ENCODE data around the gene SLC35F1.
"Not testable (repeated sequence)": the region's sequence is repeated elsewhere in the genome, so short reads cannot be mapped to it uniquely, and the experiment has no call there.

SLC35F1 gene

GRCh38 chr6:117992856-117993255 is 85.8 kb downstream of the SLC35F1 start:
- no peak for DNase-seq (ENCODE audit: low read depth)

GRCh38 chr6:118012944-118013343 is 105.9 kb downstream of the SLC35F1 start:
- no peak for DNase-seq (ENCODE audit: low read depth)

GRCh38 chr6:118016532-118016931 is 109.5 kb downstream of the SLC35F1 start:
- no peak for DNase-seq (ENCODE audit: low read depth)

GRCh38 chr6:118017301-118017848 is 110.3 kb downstream of the SLC35F1 start:
- no peak for DNase-seq (ENCODE audit: low read depth)

- no peak for DNase-seq (ENCODE audit: low read depth)
These were observed 116.7 kb downstream of the SLC35F1 start for GRCh38 chr6:118023771-118024170.

- DNase-seq (ENCODE audit: low read depth) = no peak
These were observed 122.9 kb downstream of the SLC35F1 start for GRCh38 chr6:118029967-118030366.

GRCh38 chr6:118037479-118037878 is 130.4 kb downstream of the SLC35F1 start:
- DNase-seq (ENCODE audit: low read depth) = not testable (repeated sequence)

- no peak for DNase-seq (ENCODE audit: low read depth)
These were observed 135.8 kb downstream of the SLC35F1 start for GRCh38 chr6:118042855-118043254.

GRCh38 chr6:118044275-118044674 is 137.2 kb downstream of the SLC35F1 start:
- DNase-seq (ENCODE audit: low read depth) = no peak

GRCh38 chr6:118054082-118054481 is 147.0 kb downstream of the SLC35F1 start:
- no peak for DNase-seq (ENCODE audit: low read depth)

- DNase-seq (ENCODE audit: low read depth) = no peak
These were observed 154.6 kb downstream of the SLC35F1 start for GRCh38 chr6:118061666-118062065.

GRCh38 chr6:118080547-118080946 is 173.5 kb downstream of the SLC35F1 start:
- DNase-seq (ENCODE audit: low read depth) = no peak

- no peak for DNase-seq (ENCODE audit: low read depth)
These were observed 176.6 kb downstream of the SLC35F1 start for GRCh38 chr6:118083711-118084110.

- DNase-seq (ENCODE audit: low read depth) = no peak
These were observed 178.6 kb downstream of the SLC35F1 start for GRCh38 chr6:118085665-118086064.

- no peak for DNase-seq (ENCODE audit: low read depth)
These were observed 179.1 kb downstream of the SLC35F1 start for GRCh38 chr6:118086159-118086558.

GRCh38 chr6:118092086-118092485 is 185.0 kb downstream of the SLC35F1 start:
- DNase-seq (ENCODE audit: low read depth) = no peak

- no peak for DNase-seq (ENCODE audit: low read depth)
These were observed 190.5 kb downstream of the SLC35F1 start for GRCh38 chr6:118097576-118097975.

GRCh38 chr6:118100717-118101116 is 193.7 kb downstream of the SLC35F1 start:
- no peak for DNase-seq (ENCODE audit: low read depth)

GRCh38 chr6:118101220-118101619 is 194.2 kb downstream of the SLC35F1 start:
- DNase-seq (ENCODE audit: low read depth) = no peak

GRCh38 chr6:118101831-118102345 is 194.8 kb downstream of the SLC35F1 start:
- DNase-seq (ENCODE audit: low read depth) = no peak

GRCh38 chr6:118102401-118102800 is 195.3 kb downstream of the SLC35F1 start:
- no peak for DNase-seq (ENCODE audit: low read depth)

- DNase-seq (ENCODE audit: low read depth) = no peak
These were observed 196.5 kb downstream of the SLC35F1 start for GRCh38 chr6:118103381-118104146.

GRCh38 chr6:118122161-118122725 is 215.2 kb downstream of the SLC35F1 start:
- no peak for DNase-seq (ENCODE audit: low read depth)

Measured in GM04503 (cell line).